CD4-positive, alpha-beta T cell treated with Interleukin-10 for 1 hour (primary cell): ENCODE data around the gene APBA2.
"Not testable (repeated sequence)": the region's sequence is repeated elsewhere in the genome, so short reads cannot be mapped to it uniquely, and the experiment has no call there.

ENCODE experiments used
- DNase-seq: peaks from one replicate; pipeline ENCODE4 v3.0.0-alpha.2; 2020

APBA2 gene

DNA sequence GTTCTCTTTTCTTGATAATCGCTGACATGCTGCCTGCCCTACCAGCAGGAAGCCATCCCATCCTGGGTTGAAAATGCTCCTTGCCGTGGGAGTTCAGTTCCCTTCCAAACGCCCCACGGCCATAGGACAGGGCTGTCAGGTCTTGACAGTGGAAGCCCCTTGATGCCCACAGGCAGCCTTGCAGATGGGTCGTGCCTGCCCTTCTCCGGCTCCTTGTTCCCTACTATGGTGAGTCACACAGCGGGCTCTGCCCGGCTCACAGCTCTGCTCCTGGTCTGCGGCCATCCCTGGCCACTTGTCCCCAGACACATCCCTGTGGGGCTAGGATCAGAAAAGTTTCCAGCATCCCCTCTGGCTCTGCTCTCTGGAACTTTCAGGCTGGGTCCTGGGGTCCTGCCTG, 6.2 kb upstream of the APBA2 start:
- DNase-seq: no peak

DNA sequence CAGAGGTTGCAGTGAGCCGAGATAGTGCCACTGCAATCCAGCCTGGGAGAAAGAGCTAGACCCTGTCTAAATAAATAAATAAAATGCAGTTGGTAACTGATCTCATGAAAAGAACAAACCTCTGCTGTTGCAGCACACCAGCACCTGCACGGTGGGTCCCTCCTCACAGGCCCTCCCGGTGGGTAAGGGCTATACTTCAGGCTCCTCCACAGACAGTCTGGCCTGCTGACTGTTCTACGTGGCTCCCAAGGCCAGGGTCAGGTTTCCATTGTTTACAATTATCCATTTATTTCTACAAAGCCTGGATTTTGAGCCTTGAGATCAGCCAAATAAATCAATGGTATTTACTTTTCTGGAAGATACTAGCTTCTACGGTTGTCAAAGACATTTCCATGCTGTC, 5.1 kb upstream of the APBA2 start:
- DNase-seq: no peak

DNA sequence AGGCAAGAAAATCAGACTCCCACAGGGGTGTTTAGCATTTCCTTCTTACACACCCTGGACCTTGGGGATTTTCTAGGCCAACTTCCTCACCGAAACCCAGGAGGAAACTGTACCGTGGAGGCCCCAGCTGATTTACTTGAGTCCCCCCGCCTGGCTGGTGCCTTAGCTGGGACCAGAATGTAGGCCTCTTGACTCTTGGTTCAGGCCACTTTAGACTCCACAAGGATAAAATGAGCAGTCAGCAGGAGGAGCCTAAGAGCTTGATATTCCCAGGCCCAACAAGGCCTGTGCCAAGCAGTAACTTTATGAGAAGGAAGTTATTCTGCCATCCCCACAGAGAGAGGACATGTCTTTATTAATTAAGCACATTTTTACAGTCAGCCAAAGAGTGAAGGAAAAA, 4.6 kb upstream of the APBA2 start:
- DNase-seq: no peak

DNA sequence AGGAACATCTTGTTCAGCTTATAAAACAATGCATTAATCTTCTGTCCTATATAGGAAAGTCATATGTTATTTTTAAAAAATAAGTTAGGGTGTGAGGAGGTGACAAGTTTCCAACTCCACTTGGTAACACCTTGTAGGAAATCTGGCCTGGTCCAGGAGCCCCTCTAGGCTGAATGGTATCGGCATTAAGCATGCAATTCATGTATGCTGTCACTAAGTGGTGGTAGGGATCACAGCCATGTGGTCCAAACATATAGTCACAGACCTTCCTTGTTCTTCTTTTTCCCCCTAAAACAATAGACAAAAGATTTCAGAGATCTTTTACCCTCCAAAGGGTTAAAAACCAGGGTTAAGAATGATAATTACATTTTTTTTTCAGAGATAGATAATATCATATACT, 4.2 kb upstream of the APBA2 start:
- no peak for DNase-seq

DNA sequence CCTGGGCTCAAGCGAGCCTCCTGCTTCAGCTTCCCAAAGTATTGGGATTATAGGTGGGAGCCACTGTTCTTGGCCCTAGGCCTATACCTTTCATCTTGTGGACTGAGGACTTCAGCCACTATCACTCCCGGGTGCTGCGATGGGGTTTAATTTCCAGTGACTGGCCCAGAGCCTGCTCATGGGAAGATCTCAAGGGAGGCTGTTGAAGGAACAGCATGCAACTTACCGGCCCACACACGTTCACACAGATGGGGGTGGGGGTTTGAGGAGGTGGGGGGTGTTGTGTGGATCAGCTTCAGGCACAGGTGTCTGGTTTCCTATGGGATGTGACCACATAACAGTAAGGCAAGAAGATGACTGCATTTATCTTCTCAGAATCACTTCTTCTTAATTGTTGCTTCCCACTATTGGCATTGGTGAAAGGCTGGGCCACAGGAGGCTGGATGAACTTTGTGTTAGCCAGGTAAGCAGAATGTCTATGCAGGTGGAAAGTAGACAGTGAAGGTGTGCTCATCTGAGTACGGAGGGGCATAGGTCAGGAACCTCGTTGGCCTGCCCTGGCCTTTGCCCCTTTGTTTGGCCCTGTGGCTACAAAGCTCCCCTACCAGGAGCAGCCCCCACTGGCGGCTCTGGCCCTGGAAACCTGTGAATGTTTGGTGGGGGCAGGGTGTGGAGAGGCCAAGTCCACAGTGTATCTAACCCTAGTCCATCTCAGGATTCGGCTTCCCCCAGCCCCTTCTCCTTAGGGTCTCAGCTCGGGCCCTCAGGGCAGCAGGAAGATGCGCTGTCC, 1.4 kb upstream of the APBA2 start:
- DNase-seq: no peak

DNA sequence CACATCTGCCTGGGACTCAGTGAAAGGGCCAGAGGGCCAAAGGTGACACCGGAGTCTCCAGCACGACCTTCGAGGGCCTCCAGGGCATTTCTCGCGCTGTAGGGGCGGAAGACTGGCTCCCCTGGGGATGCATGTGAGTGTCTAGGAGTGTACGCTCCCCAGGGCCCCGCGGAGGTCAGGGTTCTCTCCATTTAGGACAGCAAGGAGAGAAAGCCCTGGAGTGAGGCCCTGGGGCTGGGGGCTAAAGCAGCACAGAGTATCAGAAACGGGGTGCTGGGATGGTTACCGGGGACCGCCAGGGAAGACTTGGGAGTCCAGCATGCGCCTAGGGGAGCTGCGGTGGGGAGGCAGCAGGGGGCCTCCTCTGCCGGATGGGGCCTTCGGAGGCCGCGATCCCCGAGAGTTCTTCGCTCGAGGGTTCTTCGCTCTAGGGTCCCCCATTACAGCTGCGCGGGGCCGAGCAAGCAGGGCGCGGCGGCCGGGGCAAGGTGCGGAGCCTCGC, 595 bp upstream of the APBA2 start:
- no peak for DNase-seq

DNA sequence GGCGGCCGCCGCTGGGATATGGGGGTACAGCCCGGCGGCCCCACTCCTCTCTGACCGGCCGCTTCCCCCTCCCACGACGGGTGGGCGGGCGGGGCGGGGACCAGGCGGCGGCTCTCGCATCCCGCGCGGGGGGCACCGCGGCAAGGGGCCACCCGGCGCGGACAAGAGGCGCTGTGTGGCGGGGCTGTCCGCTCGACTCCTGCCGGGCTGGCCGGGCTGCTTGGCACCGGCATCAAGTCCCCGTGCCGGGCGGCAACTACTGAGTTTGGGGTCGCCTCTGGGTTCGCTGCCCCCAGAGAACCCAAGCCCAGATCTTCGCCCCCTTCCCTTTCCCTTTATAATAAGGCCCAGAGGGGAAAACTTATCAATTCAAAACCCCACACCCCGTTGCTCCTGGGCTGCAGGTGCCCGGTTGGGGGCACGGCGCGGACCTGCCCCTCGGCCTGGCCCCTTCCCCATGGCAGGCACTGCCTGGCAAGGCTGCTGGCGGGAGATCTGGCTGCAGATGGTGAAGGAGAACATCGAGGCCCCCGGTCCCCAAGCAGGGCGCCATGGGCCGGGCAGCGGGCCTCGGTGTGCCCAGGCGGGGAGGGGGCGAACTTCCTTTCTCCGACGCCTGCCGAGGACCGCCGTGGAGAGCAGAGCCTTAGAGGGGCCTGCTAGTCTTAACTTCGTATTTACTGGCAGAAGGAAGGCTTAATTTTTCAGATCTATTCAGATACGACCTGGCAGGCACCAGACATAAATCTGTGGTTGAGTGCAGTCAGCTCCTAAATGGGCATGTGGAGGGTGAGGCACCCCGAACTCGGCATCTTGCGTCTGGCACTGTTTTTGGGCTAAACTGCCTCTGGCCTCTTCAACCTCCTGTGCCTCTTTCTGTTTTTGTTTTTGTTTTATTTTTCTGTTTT, 911 bp downstream of the APBA2 start:
- DNase-seq: peak; percentile 14

DNA sequence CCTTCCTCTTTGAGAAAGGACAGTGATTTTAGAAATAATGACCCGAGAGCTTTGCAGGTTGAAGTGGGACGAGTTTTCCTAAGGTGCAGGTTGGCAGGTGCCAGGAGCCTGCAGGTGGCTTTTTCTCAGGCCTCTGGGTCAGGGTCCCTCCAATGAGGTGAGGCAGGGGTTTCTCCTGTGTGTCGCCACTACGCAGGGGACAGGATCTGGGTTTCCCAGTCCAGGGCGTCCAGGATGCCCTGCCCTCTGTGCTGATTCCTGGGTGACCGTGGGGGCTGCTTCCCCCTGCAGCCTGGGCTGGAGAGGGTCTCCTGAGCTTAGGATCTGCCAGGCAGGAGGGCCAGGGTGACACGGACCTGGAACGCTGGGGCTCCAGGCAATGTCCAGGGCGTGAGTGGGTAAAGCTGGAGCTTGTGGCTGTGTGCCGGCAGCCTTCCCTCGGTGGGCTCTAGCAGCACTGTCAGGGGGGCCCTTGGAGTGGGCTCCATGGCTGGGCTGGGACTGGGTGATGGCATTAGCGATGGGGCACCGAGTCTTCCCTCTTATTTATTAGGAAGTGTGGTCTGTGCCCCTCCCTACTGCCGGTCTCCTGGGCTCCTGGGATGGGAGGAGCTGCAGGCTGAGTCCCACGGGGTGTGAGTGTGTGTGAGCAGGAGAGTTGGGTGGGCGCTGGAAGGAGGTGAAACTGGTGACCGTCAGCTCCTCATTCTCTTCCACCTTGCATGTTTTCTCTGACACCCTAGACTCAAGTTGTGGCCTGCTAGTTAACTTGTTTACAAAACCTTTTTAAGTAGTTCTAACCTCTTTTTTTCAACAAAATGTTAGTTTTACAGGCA, 1.8 kb downstream of the APBA2 start:
- DNase-seq: no peak

DNA sequence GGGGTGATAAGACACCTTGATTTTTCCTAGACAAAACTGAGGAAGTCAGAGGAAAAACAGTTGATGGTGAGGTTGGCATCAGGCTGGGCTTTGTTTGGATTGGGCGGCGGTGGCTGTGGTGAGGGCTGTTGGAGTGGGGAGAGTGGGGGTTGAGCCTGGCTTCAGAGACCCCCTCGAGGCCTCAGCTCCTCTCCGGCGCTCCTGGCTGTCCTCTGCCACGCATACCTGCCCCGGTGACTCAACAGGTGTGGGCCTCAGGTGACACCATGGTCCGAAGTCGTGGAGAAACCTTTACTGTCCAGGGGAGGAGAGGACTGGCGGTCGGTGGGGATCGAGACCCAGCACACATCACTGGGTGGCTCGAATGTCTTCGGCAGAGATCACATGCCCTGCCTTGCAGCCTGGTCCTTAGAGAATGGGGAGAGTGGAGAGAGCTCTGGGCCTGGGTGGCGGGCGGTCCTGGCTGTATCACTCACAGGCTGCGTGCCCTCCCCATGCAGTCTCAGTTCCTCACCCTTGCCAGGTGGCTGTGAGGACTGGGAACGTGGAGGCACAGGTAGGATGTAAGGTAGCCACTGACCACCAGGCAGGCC, 2.6 kb downstream of the APBA2 start:
- DNase-seq: no peak

DNA sequence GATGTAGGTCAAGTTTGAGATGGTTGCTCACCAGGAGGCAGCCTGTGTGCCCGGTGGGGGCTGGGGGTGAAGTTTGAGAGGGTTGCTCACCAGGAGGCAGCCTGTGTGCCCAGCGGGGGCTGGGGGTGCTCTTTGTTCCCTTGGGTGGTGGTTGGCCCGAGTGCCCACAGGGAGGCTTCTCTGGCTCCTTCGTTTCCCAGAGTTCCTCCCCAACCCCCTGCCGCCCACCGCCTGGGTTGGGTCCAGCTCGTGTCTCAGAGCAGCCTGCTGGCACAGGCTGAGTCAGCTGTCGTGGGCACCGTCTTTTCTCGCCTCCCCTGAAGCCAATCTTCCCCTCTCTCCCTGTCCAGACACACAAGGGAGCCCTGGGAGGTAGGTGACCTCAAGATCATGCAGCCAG, 3.1 kb downstream of the APBA2 start:
- DNase-seq: no peak

DNA sequence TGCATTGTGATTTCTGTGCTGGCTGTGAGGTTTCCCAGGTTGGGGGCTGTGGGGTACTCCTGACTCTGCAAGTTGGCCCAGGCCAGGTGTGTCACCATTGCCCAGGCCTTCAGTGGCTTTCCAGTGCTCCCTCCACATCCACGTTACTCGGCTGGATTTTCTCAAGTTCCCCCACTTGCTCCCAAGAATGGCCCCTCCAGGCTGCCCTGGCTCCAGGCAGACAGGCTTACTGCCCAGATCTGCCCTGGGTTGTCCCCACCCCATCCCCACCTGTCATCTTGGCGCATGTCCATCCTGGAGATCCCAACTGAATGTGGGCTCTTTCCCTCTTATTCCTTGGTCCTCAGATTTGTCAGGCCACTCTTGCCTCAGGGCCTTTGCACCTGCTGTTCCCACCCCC, 3.6 kb downstream of the APBA2 start:
- no peak for DNase-seq

DNA sequence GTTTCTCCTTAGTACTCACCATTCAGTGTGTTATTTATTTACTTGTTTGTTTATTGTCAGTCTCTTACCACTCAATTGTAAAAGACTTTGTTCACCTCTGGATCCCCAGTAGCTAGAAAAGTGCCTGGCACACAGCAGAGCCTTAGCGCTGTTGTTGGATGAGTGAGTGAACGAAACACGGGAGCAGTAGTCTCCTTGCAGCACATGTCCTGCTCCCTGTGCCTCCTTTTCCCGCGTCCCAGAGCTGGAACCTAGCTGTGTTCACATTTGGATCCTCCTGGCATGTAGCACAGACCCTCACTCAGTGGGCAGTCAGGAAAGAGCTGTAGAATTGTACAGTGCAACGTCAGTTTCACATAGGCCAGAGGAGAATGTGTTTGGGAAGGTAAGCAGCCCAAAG, 4.1 kb downstream of the APBA2 start:
- DNase-seq: not testable (repeated sequence)

DNA sequence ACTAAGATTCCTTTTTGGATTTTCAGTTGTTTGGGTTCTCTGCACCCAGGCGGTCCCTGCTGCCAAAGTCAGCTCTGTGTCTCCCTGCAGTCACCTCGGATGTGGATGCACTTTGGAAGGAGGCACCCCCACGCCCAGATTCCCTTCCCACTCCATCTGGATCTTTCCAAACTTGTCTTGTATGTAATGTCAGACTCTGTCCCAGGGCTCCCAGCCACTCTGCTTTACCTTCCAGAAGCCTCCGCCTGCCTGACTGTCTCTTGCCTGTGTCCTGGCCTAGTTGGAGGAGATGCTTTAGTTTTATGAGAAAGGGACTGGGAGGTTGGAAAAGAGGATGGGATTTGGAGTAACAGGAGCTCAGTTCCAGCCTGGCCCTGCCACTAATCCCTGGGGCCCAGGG, 4.5 kb downstream of the APBA2 start:
- not testable (repeated sequence) for DNase-seq

DNA sequence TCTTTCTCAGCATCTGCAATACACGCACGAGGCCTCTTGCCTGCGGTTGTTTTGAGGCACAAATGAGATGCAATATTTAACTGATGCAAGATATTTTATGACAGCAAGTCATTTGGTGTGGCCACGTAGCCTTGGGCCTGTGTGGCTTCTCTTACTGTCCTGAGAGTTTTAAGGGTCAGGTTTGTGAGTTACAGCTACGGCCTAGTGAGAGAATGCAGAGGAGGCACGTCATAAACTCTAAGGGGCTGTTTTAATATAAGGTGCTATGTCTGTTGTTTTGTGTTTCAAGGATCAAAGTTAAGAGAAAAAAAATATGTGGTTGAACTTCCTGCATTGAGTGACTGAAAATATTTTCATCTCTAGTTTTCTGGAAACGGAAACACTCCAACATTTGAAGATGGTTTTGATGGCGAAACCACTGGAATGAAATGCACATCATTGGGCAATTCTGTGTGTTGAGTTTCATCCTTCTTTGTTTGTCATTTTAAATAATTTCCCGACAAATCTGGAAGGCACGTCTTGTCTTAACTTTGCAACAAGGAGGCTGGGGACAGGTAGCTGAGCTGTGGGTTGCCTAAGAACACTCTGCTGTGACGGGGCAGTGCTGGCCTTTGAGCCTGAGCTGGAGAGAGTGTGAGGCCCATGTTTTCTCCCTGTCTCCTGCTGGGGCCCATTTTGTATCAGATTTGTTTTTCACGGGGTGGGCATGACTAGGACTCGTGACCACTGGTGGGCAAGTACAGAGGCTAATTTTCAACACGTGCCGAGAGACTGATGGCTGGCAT, 5.1 kb downstream of the APBA2 start:
- DNase-seq: peak; percentile 36

DNA sequence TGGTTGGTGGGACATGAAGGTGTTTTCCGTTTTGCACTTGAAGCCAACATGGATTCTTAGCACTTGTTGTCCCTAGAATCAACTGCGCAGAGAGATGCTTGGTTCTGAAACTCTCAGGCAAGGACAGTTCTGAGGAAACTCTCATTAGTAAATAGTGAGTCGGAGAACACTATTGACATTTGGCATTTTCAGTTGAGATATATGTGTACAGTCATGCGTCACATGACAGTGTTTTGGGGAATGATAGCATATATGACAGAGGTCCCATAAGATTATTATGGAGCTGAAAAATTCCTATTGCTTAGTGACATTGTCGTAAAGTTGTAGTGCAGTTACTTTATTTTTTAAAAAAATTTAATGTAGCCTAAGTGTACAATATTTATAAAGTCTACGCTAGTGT, 5.8 kb downstream of the APBA2 start:
- DNase-seq: no peak

DNA sequence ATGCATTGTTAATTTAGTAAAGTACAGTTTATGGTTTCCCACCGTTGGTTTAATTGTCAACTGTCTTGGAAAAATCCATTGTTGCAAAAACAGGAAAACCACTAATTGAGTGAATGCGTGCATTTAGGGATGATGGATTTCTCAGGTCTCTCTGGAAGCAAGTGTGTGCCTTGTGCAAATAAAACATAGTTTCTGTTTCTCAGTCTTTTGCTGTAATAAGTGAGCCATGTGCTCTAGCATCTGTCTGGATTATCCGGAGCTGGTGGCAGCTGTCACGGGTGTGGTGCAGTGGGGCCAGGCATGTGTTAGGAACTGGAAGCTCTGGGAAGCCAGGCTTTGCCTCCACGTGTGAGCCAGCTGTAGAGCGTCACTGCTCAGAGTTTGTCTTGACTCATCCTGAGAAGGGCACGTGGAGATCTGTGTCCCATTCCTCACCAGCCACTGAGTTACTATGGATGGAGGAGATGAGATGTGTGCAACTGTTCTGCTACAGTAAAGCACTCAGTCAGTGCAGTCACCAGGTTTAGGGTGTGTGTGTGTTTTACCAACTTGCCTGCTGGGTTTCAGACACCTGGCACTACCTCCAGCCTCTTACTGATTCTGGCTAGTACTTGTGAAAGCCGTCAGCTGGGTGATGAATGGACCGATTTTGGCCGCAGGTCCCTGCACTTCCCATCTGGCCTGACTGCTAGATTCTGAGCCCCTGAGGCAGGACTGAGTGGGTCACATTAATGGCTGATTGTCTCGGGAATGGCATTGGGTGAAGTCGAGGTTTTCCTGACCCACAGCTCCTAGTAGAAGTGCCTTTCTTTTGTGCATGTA, 7.2 kb downstream of the APBA2 start:
- no peak for DNase-seq

DNA sequence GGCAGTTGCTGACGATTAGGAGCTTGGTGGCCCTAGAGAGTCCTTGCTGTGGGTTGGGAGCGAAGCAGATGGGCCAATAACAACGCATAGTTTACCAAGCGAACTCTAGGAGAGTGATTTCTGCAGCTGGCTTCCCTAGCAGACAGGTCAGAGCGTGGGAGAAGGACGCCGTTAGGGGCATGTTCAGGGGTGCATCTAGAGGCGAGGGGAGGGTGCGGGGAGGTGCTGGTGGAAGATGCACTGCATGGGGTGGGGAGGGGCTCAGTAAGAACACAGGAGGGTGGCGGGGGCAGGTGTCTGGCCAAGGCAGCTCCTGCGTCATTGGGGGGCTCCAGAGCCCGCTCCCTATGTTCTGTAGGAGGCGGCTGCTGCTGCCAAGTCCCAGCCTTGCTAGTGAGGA, 8.9 kb downstream of the APBA2 start:
- DNase-seq: no peak

DNA sequence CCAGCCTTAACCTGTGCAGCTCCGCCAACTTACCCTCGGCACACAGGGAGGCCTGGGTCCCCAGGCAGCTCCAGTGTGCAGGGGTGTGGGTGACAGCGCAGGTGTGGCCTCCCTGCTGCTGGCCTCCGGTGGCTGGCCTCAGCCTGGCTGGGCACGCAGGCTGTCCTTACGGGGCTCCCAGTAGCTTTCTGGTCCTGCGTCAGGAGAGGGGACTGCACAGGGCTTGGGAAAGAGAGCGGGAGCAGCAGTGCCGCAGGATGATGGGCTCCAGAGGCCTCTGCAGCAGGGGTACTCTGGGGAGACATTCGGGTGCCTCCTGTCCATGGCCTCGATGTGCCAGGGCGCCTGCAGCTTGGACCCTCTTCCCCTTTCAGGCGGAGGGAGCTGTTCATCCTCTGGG, 9.4 kb downstream of the APBA2 start:
- no peak for DNase-seq

DNA sequence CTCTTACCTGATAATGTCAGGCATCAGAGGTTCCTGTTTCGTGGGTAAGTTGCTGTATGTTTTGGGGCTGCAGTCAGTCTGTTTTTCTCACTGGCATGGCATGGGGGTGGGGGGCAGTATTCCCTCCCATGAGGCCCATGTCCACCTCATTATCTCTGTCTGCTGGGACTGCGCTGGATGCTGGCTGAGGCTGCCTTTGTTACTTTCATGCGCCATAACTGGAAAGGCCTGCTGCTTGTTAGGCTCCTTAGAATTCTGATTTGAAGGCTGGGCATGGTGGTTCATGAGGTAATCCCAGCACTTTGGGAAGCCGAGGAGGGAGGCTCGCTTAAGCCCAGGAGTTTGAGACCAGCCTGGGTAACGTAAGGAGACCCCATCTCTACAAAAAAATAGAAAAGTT, 9.8 kb downstream of the APBA2 start:
- DNase-seq: no peak

DNA sequence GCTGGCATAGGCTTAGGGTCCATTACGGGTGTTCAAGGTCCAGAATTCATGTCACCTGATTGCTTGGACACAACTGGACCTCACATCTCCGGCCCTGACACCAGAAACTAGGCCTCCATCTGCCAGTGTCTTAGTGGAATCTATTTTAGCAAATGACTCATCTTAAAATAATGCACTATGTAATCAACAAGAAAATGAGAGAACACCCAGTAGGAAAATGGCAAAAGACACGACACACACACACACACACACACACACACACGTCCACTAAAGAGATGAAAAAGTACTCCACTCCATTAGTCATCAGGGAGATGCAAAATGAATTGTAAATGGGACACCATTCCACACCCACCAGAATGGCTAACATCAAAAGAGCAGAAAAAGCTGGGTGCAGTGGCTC, 11.2 kb downstream of the APBA2 start:
- no peak for DNase-seq
